HG03460 (cell line): ENCODE measurements around the gene CASQ2.

Source experiments
- ATAC-seq: cut with Tn5 transposase; IDR thresholded peaks from one replicate; pipeline ENCODE4 v1.9.1; 2021; ENCODE audit not compliant: unreplicated experiment

Gene CASQ2

DNA sequence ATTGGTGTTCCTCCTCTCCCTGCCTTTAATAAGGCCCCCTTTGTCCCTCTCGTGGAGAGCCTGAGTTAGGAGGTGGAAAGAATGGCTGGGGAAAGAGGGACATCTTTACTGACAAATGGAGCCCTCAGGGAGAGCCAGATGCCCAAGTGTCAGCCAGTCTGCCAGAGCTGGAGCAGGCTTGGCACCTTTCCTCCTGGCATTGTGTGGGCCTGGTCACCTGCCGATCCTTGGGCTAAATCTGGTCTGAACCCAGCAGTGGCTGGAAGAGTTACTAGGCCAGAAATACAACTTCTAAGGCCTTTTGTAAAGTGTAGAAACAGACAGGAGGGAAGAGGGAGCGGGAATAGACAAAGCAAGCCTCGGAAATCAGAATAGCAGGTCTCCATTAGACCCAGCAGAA is 101.8 kb downstream of the CASQ2 start:
- no peak for ATAC-seq

DNA sequence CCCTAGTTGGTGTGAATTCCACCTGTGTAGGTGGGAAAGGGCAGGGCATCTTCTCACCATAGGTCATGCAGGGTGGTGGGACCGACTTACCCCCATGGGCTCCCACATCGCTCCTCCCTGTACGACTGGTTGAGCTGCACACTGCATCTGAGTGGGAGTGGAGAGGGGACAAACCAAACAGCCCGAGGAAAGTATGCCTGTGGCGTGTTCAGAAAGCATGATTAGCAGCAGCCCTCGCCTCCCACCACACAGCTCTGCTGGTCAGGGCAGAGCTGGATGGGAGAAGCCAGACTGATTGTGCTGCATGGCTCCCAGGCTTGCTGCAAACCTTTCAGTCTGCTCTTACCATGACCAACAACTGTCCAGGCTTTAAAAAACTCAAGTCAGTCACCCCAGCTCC is 102.3 kb downstream of the CASQ2 start:
- ATAC-seq: no peak

DNA sequence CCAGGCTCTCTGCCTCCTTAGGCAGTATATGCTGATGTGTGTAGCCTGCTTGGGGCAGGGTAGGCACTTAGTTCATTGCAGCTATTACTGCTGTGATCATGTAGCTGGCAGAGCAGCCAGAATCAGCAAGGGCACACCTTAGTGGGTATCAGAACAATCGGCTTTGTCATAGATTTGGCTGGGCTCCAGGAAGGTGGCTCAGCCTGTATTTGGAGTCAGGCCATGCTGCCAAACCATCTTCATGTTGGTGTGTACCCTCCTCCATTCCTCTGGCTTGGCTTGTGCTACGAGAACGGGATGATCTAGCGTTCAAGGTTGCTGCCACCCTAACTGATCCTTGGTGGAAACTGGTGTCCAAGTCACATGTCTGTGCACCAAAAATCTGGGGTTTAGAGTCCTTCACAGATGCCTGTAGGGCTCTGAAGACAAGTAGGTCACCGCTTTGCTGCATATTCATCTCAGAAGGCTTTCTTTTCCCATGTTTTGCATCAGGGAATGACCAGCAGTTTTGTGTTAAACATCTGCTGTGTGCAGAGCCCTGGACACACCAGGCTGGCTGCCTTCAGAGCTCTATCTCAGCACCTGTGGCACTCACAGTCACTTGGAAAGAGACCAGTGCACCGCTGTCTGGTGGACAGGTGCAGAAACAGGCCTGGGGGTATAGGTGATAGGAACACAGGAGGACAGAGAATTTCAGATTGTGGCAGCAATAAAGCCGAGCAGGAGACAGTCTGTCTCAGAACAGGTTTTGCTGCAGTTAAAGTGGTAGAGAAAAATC is 103.0 kb downstream of the CASQ2 start:
- ATAC-seq: no peak

DNA sequence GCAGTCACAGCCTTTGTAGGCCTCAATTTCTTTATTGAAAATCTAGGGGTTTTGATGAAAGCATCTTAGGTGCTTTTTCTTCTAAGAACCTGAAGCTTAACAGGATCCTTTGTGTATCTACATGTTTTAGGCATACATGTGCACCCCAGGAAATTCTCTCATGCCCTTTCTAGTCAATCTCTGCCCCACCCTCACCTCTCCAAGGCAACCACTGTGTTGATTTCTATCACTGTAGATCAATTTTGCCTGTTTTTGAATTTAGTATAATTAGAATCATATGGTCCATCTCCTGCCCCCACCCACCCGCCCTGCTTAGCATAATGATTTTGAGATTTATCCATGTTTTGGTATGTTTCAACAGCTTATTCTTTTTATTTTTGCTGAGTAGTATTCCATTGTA is 107.4 kb downstream of the CASQ2 start:
- ATAC-seq: no peak

DNA sequence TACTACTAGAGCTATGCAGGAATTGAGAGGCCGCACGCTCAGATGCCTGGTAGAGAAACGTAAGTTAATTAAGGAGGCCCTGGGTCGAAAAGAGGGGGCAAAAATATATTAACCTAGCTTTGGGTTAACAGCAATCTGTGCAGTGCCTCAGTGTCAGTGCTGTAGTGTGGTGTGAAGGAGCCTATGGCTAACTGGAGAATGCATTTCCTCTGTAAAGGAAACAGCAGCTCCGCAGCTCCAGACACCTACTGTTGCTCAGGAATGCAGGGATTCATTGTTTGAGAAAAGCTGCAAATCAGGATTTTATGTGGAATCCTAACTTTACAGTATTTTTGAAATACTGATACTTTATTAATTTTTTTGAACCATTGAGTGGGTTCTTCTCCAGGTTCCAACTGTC is 108.4 kb downstream of the CASQ2 start:
- ATAC-seq: no peak

DNA sequence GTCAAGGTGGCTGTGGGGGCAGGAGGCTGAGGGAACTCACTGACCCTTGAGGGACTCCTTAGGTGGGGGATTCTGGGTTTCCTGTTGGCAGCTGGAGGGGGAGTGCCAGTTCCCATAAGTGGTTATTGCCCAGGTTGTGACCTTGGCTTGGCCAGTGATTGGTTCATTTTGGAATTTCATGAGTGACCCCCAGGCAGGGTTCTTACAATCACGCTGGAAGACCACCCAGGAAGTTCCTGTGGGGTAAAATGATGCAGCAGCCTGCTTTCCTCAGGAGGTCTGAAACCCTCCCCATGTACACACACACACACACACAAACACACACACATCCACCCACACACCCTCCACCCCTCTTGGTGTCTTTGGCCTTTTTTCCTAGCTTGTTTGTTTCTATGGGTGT is 109.9 kb downstream of the CASQ2 start:
- no peak for ATAC-seq

DNA sequence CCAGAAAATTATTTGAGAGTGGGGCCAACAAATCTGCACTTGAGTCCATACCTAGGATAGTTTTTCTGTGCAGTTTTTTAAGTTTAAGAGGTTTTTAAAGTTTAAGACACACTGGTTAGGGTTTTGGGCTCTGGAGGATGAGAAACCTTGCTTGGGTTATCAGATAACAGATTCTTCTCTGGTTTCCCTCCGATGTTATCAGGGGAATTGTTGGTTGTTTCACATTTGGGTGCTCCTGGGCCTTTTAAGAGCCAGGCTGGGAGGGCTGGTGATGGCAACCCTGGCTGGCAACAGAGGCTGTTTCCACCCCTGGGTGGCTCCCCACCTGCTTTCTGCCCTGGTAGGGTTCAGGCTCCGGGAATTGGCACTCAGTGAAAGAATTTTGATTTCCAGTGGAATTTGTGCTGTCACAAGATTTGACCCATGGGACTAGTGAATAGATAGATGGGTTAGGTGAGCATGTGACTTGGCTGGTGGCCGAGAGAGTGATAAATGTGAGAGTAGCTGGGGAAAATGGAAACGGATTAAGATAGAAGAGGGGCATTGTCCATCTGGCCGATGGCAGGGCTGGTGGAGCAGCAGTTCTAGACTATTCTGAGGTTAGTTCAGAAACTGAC is 111.9 kb downstream of the CASQ2 start:
- ATAC-seq: no peak

DNA sequence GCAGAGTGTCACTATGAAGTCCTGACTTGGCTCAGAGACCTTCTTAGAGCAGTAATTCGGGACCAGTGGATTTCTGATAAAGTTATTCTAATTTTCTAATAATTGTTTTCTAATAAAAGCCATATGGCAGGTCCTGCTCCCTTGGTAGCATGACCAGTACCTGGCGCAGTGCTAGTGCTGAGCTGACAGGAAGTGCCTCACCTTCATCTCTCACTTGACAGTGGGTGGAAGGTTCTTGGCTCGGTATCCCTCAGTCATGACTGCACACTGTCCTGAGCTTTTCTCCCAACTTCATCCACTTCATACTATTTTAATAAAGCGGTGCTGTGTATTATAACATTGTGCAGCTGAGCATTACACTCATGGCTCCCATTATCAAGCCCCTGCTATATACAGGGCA is 112.6 kb downstream of the CASQ2 start:
- no peak for ATAC-seq

DNA sequence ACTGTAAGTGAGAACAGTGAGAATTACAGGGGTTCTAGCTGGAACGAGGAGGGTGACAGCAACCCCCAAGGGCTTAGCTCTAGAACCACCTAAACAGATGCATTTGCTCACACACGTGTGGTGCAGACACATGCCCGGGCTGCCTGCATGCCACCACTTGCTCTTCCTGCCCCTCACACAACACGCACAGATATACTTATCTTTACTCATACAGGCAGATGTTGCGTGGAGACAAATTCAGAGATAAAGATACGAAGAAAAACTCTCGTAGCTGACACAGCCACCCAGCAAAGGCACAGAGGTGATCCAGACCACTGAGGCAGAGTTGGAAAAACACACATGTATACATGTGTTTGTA is 113.2 kb downstream of the CASQ2 start:
- no peak for ATAC-seq

DNA sequence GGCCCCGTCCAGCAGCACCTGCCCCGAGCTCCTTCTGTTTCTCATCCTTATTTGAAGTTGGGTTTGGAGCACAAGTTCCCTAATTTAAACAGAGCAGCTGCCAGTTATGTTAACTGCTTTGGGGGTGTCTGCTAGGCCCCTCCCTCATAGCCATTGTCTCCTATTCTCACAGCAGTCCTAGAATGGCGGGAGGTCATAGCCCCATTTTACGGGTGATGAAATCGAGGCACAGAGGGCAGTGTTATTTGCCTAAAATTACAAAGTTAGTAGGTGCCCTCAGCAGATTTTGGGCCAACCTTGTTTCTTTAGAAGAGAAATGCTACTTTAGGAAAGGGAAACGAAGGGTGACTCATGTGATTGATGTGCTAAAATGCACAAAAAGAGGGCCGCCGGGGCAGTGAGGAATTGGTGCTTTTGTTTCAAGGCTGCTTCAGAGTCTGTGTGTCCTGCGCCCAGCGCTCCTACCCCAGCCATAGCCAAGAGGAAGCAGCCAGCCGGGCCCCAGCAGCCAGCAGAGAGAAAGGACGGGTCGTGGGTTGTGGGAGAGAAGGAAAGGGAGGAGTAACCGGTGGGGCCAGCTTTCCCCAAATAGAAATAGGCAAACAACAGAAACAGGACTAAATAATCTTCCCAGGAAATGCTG is 113.7 kb downstream of the CASQ2 start:
- ATAC-seq: no peak

DNA sequence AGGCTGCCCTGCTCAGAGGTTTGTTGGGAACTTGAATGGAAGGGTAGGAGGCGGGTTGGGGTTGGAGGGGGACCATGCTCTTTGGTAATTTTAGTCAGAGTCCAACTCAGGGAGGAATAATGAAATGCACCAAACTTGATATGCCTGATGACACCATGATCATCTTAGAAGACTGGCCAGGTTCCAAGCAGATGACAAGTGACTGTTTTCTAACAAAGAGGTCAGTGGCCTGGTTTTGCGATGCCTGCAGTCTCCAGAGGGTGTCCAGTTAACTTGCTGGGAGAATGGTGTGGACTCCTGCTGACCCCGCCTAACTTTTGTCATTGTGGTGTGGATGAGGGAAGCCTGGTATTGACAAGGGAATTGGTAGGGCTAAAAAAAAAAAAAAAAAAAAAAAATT is 114.4 kb downstream of the CASQ2 start:
- no peak for ATAC-seq

DNA sequence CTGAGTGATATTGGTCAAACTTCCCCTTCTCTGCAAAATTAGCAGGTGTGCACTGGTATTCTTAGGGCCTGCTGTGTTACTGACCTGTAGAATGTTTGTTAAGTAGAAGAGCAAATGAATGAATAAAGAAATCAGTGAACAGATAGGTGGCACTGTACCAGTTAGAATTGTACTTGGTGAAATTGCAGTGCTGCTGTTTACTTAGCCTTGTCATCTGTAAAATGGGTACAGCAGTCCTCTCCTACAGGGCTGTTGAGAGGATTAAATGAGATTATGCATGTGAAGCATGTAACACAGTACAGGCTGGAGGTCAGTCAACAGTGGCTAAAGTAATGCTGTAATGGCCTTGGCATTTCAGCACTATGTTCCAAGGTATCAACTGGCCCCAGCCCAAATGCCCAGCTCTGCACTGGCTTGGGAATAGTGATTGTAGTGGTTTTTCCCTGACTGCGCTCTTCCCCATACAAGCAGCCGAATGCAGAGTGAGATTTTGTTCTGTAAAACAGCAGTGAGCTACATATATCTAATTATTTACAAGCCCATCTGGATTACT is 116.2 kb downstream of the CASQ2 start:
- no peak for ATAC-seq

DNA sequence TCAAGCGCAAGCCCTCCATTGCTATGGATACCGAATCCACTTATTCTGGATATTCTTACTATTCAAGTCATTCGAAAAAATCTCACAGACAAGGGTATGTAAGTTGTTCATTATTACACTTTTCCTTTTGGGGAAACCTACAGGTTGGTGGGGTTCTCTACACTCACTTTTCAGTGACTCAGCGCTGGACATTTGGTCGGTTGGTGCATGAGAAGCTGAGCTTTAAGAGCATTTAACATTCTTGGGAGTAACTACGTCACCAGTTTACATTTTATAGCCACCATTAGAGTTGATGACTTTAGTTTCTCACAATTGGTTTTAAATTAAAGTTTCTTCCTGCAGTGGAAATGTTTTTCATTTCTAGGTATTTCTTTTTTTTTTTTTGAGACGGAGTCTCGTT is 117.1 kb downstream of the CASQ2 start:
- ATAC-seq: no peak

DNA sequence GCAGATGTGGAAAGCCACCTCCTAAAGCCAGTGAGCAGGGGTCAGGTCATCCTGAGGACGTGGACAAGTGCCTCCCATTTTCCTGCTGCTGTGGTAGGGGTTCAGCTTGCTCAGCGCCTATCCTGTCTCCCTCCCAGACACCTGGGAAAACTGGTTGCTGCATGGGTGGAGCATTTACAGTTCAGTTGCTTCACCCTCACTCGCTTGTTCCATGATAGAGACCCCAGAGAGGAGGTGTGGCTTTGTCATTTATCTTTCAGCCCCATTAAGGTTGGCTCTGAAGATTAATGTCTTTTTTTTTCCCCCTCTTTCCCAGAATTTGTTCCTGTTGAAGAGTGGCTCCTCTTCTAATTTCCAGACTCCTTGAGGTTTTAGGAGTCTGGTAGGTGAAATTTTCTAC is 117.6 kb downstream of the CASQ2 start:
- no peak for ATAC-seq
